Naive thymus-derived CD4-positive, alpha-beta T cell (primary cell): ENCODE data around the gene ABHD12. TPM values are rescaled to one million over a fixed set of nuclear protein-coding genes. Genes with fewer than 3 reads are reported as not detected.
"Not testable (repeated sequence)": the region's sequence is repeated elsewhere in the genome, so short reads cannot be mapped to it uniquely, and the experiment has no call there.

Experiments used
- ATAC-seq: fragments of 150-1000 bp; cut with Tn5 transposase; 2 replicates; pipeline ENCODE4 v1.10.0; 2021; ENCODE audit warnings: mild to moderate bottlenecking, moderate library complexity
- CTCF ChIA-PET: fragments of 350-600 bp; sonication (Branson Sonifier 250); formaldehyde crosslinking; loops from one replicate; lab custom pipeline; 2021; ENCODE audit warnings: antibody characterized with exemption; lab: Charles Lee
- POLR2A ChIA-PET: fragments of 350-600 bp; sonication (Branson Sonifier 250); formaldehyde crosslinking; loops from one replicate; lab custom pipeline; 2021; ENCODE audit warnings: antibody characterized with exemption, inconsistent platforms; lab: Charles Lee
- DNase-seq, 9 donors: peaks; one replicate each; pipeline versions ENCODE4 v3.0.0 to v3.0.0-alpha.2; 2020 to 2022; ENCODE audit warnings: mixed read lengths in 1 of 9
- H3K27ac ChIP-seq: one replicate; pipeline ENCODE4 v1.7.0; 2013; ENCODE audit warnings: mild to moderate bottlenecking, low read depth, low read length, moderate library complexity
- H3K27me3 ChIP-seq, 2 donors: one replicate each; pipeline ENCODE4 v1.7.0; 2013; ENCODE audit warnings: low read length in 2 of 2, mild to moderate bottlenecking in 2 of 2, moderate library complexity in 2 of 2; ENCODE audit not compliant: control insufficient read depth in 2 of 2, insufficient read depth in 2 of 2
- H3K36me3 ChIP-seq, 3 experiments: 1 replicate in 2 of 3; 2 replicates in 1 of 3; pipeline ENCODE4 v1.7.0; 2013; ENCODE audit warnings: low read length in 3 of 3, mild to moderate bottlenecking in 3 of 3, moderate library complexity in 1 of 3; ENCODE audit not compliant: insufficient read depth in 3 of 3, control insufficient read depth in 2 of 3
- H3K4me1 ChIP-seq, 2 donors: one replicate each; pipeline ENCODE4 v1.7.0; 2013; ENCODE audit warnings: low read length in 2 of 2, mild to moderate bottlenecking in 2 of 2, moderate library complexity in 1 of 2; ENCODE audit not compliant: control insufficient read depth in 2 of 2, insufficient read depth in 2 of 2
- H3K4me3 ChIP-seq: 2 replicates; pipeline ENCODE4 v1.7.0; 2013; ENCODE audit warnings: mild to moderate bottlenecking, low read length
- H3K9me3 ChIP-seq, 3 experiments: 1 replicate in 2 of 3; 2 replicates in 1 of 3; pipeline ENCODE4 v1.7.0; 2013; ENCODE audit warnings: low read length in 3 of 3; ENCODE audit not compliant: control insufficient read depth in 2 of 3
- H3K27ac Mint-ChIP-seq, 9 donors: one replicate each; pipeline ENCODE4 v1.8.0; 2020 to 2022; ENCODE audit warnings: mixed read lengths in 9 of 9, mild to moderate bottlenecking in 8 of 9, moderate library complexity in 5 of 9, inconsistent platforms in 2 of 9
- H3K27me3 Mint-ChIP-seq, 5 donors: one replicate each; pipeline ENCODE4 v1.8.0; 2021 to 2022; ENCODE audit warnings: mixed read lengths in 5 of 5, mild to moderate bottlenecking in 1 of 5
- H3K36me3 Mint-ChIP-seq, 5 donors: one replicate each; pipeline ENCODE4 v1.8.0; 2020 to 2022; ENCODE audit warnings: mixed read lengths in 5 of 5, mild to moderate bottlenecking in 3 of 5, inconsistent platforms in 1 of 5
- H3K4me1 Mint-ChIP-seq, 7 donors: one replicate each; pipeline ENCODE4 v1.8.0; 2020 to 2022; ENCODE audit warnings: mixed read lengths in 7 of 7, mild to moderate bottlenecking in 3 of 7, inconsistent platforms in 1 of 7
- H3K4me3 Mint-ChIP-seq, 10 donors: one replicate each; pipeline ENCODE4 v1.8.0; 2020 to 2022; ENCODE audit warnings: mild to moderate bottlenecking in 10 of 10, mixed read lengths in 10 of 10, moderate library complexity in 6 of 10, inconsistent platforms in 2 of 10
- H3K9me3 Mint-ChIP-seq, 11 donors: one replicate each; pipeline ENCODE4 v1.8.0; 2020 to 2022; ENCODE audit warnings: mixed read lengths in 11 of 11, mild to moderate bottlenecking in 4 of 11, inconsistent platforms in 1 of 11, moderate library complexity in 1 of 11
- intact Hi-C, 2 donors: fragments of 100-400 bp; cut with micrococcal nuclease; formaldehyde crosslinking; loops; one replicate each; pipeline ENCODE4 v1.15.1; 2023
- polyA plus RNA-seq, 2 donors: library from polyadenylated mRNA; unstranded; fragments of 300-500 nt; fragmentation: Illumina TruSeq; gene quantifications; one replicate each; pipeline ENCODE4 v1.2.3, GENCODE V29; 2021
- total RNA-seq, 6 experiments: library from RNA in 5 of 6; stranded (reverse) in 5 of 6; gene quantifications; 1 replicate in 5 of 6; 2 replicates in 1 of 6; pipeline ENCODE4 v1.2.3 and lab custom pipeline; 2021 to 2026

ABHD12 gene
- total and polyA plus RNA-seq, 7 experiments from 2014 or later = 16.5 to 29.7 (median 24.1) TPM

DNA sequence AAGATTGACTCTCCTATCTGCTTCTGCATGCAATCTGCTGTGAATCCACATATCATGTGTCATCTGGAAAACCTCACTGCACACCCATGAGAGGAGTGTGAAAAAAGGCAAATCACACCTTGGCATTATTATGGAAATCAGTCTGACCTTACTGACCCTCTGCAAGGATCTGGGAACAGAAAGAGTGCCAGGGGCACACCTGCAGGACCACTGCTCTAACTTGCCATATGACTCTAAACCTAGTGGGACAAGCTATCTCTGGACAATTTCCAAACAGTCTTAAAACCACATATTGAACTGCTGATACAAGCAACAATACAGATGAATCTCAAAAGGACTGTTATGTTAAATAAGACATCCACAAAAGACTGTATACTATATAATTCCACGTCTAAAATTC is 50.3 kb downstream of the ABHD12 start:
- intact Hi-C loops = no loop called here
- H3K36me3 ChIP-seq = peaks cover 0 to 9% (median 0%) of the 10 kb centered on the region in 3 experiments
- no peak overlapping the region for H3K4me3 ChIP-seq
- H3K9me3 ChIP-seq = no peaks in the 10 kb centered on the region
- no peak overlapping the region for H3K4me3 Mint-ChIP-seq
- ATAC-seq = no peak
- peaks cover 0 to 42% (median 17%) of the 10 kb centered on the region in 5 donors for H3K36me3 Mint-ChIP-seq
- H3K4me1 Mint-ChIP-seq = peaks cover 8 to 43% (median 37%) of the 10 kb centered on the region in 7 donors
- no peaks in the 10 kb centered on the region for H3K4me1 ChIP-seq
- no peaks in the 10 kb centered on the region for H3K27me3 Mint-ChIP-seq
- peaks cover 0 to 4% (median 0%) of the 10 kb centered on the region in 11 donors for H3K9me3 Mint-ChIP-seq
- no peaks in the 10 kb centered on the region for H3K27me3 ChIP-seq
- DNase-seq = no peak
- no peak overlapping the region for H3K27ac ChIP-seq
- ChIA-PET CTCF (no interaction called here), POLR2A (no interaction called here)
- H3K27ac Mint-ChIP-seq = no peak overlapping the region

DNA sequence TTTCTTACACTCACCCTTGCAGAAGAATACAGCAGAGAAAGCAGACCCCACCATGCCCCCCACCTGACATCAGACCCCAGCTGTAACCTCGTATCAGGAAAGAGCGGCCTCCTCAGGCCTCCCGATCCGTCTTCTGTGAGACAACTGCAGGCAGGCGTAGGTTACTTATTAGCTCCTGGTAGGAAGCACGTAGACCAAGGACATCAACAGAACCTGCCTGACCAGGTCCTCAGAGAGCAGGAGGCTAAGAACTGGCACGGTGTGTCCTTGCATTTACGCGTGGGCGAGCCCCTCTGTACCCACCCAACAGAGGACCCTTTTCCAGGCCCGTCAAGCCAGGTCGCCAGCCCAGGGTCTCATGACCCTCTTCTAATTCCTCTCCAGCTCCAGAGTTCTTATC is 51.0 kb downstream of the ABHD12 start:
- ChIA-PET CTCF (interaction anchor here (1.2 kb wide), 1 partner anchor 60 kb away, joined by 4 read pairs; no protein-coding TSS in a partner anchor), POLR2A (no interaction called here)
- Histone ChIP-seq H3K27me3 (no peaks in the 10 kb centered on the region), H3K4me1 (no peaks in the 10 kb centered on the region), H3K4me3 (no peak overlapping the region), H3K27ac (no peak overlapping the region), H3K36me3 (peaks cover 0 to 9% (median 0%) of the 10 kb centered on the region in 3 experiments), H3K9me3 (no peaks in the 10 kb centered on the region)
- Mint-ChIP-seq H3K4me1 (peaks cover 8 to 38% (median 33%) of the 10 kb centered on the region in 7 donors), H3K27ac (no peak overlapping the region), H3K27me3 (no peaks in the 10 kb centered on the region), H3K9me3 (peaks cover 0 to 4% (median 0%) of the 10 kb centered on the region in 11 donors), H3K4me3 (no peak overlapping the region), H3K36me3 (peaks cover 0 to 37% (median 14%) of the 10 kb centered on the region in 5 donors)
- DNase-seq = no peak
- intact Hi-C loops = no loop called here
- ATAC-seq = no peak

DNA sequence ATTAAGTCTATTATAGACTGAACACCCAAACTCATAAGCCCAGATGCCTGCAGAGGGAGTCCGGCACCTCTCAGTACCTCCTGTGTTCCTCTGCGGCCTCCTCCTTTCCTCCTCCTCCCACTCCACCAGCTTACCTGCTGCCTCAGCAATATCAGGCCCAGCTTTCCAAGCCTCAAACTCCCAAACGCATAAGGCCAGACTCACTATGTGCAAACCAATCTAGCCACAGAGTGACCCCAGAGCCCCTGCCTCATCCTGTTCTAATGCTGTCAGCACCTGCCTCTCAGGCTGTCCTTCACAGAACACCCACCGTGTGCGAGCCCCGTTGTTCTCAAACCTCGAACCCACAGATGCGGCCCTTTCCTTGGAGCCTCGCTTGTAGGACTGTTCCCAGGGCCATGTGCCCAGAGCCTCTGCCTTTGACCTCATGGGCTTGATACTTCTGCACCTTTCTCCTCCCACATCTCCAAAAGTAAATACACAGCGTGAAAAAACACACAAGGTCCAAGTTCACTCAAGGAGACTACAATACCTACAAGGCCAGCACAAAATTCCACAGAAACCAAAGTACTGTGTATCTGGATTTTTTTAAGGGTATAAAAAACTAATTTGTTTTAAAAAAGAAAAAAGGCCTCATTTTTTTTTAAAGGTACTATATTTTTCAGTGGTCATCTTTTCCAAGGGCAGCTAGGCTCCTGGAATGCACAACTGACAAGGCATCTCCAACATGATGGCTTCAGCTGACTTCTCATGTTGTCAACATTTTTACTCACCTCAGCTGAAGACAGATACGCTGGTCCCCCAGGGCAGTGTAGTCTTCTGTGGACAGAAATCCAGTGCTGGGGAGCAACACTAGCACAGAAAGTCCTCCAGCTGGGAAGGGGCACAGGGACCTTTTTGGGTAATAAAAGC is 52.3 kb downstream of the ABHD12 start:
- peaks cover 0 to 37% (median 12%) of the 10 kb centered on the region in 5 donors for H3K36me3 Mint-ChIP-seq
- no peak for DNase-seq
- Histone ChIP-seq H3K9me3 (no peaks in the 10 kb centered on the region), H3K4me3 (no peak overlapping the region), H3K27ac (no peak overlapping the region), H3K36me3 (peaks cover 0 to 9% (median 0%) of the 10 kb centered on the region in 3 experiments), H3K27me3 (no peaks in the 10 kb centered on the region), H3K4me1 (no peaks in the 10 kb centered on the region)
- H3K4me1 Mint-ChIP-seq = peaks cover 0 to 28% (median 24%) of the 10 kb centered on the region in 7 donors
- ChIA-PET CTCF (interaction anchor here (1.2 kb wide), 1 partner anchor 61 kb away, joined by 4 read pairs; no protein-coding TSS in a partner anchor), POLR2A (no interaction called here)
- H3K27me3 Mint-ChIP-seq = no peaks in the 10 kb centered on the region
- intact Hi-C loops = no loop called here
- H3K4me3 Mint-ChIP-seq = no peak overlapping the region
- peak overlapping the region in 2 of 9 donors; percentile 29 to 51 for H3K27ac Mint-ChIP-seq
- no peak for ATAC-seq
- peaks cover 0 to 5% (median 3%) of the 10 kb centered on the region in 11 donors for H3K9me3 Mint-ChIP-seq

DNA sequence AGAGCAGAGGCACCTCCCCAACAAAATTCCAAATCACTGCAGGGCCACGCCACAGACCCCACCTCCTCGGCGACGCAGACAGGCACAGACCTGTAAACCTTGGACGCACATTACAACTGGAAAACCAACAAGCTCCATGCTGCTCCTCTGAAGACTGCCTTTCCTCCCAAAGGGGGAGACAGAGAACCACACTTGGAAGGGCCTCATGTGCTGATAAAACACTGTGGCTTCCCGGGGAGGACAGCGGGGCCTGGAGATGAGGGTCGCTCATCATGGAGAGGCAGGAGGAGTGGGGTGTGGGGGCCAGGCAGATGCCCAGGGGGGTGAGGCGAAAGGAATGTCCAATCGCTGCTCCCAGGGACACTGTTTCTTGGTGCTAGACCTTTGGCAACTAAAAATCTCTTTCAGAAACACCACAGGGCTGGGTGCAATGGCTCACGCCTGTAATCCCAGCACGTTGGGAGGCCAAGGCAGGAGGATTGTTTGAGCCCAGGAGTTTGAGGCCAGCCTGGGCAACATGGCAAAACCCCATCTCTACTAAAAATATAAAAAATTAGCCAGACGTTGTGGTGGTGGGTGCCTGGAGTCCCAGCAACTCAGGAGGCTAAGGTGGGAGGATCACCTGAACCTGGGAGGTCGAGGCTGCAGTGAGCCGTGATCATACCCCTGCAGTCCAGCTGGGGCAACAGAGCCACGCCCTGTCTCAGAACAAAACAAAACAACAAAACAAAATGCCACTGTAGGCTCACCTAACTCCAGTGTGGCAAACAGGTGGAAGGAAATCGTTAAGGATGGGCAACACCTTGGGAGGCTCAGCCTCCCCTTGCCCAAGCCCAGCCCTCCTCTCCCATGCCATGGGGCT is 53.8 kb downstream of the ABHD12 start:
- peaks cover 0 to 36% (median 12%) of the 10 kb centered on the region in 5 donors for H3K36me3 Mint-ChIP-seq
- Histone ChIP-seq H3K4me3 (no peak overlapping the region), H3K27me3 (no peaks in the 10 kb centered on the region), H3K36me3 (peaks cover 0 to 9% (median 0%) of the 10 kb centered on the region in 3 experiments), H3K27ac (no peak overlapping the region), H3K9me3 (no peaks in the 10 kb centered on the region), H3K4me1 (no peaks in the 10 kb centered on the region)
- no peaks in the 10 kb centered on the region for H3K27me3 Mint-ChIP-seq
- DNase-seq (no peak), ATAC-seq (no peak)
- H3K4me3 Mint-ChIP-seq = no peak overlapping the region
- POLR2A ChIA-PET = no interaction called here
- H3K27ac Mint-ChIP-seq = peak overlapping the region in 2 of 9 donors; percentile 17 to 41
- peaks cover 0 to 19% (median 14%) of the 10 kb centered on the region in 7 donors for H3K4me1 Mint-ChIP-seq
- H3K9me3 Mint-ChIP-seq = peaks cover 0 to 5% (median 3%) of the 10 kb centered on the region in 11 donors
- intact Hi-C loops = no loop called here
- CTCF ChIA-PET = no interaction called here

DNA sequence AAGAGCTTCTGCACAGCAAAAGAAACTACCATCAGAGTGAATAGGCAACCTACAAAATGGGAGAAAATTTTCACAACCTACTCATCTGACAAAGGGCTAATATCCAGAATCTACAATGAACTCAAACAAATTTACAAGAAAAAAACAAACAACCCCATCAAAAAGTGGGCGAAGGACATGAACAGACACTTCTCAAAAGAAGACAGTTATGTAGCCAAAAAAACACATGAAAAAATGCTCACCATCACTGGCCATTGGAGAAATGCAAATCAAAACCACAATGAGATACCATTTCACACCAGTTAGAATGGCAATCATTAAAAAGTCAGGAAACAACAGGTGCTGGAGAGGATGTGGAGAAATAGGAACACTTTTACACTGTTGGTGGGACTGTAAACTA is 55.7 kb downstream of the ABHD12 start:
- H3K27ac Mint-ChIP-seq, POLR2A ChIA-PET: not testable (repeated sequence)

DNA sequence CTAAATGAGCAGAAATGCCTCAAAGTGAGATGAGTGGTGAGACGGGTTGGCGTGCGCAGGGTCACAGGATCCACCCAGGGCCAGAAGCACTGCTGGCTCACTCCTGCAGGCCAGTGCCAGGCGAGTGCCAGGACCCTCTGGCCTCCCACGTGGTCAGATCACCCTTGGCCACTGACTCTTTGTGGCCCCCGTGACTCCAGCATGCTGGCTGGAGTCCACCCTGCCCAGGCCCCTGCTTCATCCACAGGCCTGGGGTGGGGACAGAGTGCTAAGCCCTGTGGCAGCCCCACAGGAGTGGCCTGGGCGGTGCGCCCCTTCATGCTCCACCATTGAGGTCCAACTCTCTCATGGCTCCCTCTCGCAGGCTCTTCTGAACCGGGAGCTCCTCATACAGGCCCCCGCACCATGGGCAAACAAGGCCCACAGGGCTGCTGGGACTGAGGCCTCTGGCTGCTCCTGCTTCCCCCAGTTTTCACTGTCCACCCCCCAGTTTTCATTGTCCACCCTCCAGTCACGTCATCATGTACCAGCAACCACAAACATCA is 61.6 kb downstream of the ABHD12 start:
- CTCF ChIA-PET = no interaction called here
- Histone ChIP-seq H3K27ac (no peak overlapping the region), H3K27me3 (no peaks in the 10 kb centered on the region), H3K4me3 (no peak overlapping the region), H3K36me3 (no peaks in the 10 kb centered on the region), H3K9me3 (no peaks in the 10 kb centered on the region), H3K4me1 (no peaks in the 10 kb centered on the region)
- peaks cover 0 to 17% (median 4%) of the 10 kb centered on the region in 11 donors for H3K9me3 Mint-ChIP-seq
- H3K36me3 Mint-ChIP-seq = peaks cover 0 to 21% (median 9%) of the 10 kb centered on the region in 5 donors
- ATAC-seq = no peak
- POLR2A ChIA-PET = no interaction called here
- H3K4me3 Mint-ChIP-seq = peak overlapping the region in 4 of 10 donors; percentile 0 to 34 (median 30)
- intact Hi-C loops = no loop called here
- H3K27me3 Mint-ChIP-seq = no peaks in the 10 kb centered on the region
- peaks cover 9 to 28% (median 25%) of the 10 kb centered on the region in 7 donors for H3K4me1 Mint-ChIP-seq
- H3K27ac Mint-ChIP-seq = no peak overlapping the region
- DNase-seq = no peak

More for the DNA sequence above, 55.7 kb downstream of the ABHD12 start:
- H3K4me3 Mint-ChIP-seq, ATAC-seq, DNase-seq, intact Hi-C loops, CTCF ChIA-PET, H3K27me3 Mint-ChIP-seq, H3K4me3 ChIP-seq, H3K4me1 ChIP-seq, H3K27ac ChIP-seq, H3K36me3 ChIP-seq, H3K9me3 ChIP-seq, H3K27me3 ChIP-seq: not testable (repeated sequence)
- H3K36me3 Mint-ChIP-seq = peaks cover 0 to 34% (median 12%) of the 10 kb centered on the region in 5 donors
- peaks cover 0 to 15% (median 4%) of the 10 kb centered on the region in 11 donors for H3K9me3 Mint-ChIP-seq
- peaks cover 1 to 17% (median 13%) of the 10 kb centered on the region in 7 donors for H3K4me1 Mint-ChIP-seq
